Measurements from ENCODE around the gene MACROD2.

DNA sequence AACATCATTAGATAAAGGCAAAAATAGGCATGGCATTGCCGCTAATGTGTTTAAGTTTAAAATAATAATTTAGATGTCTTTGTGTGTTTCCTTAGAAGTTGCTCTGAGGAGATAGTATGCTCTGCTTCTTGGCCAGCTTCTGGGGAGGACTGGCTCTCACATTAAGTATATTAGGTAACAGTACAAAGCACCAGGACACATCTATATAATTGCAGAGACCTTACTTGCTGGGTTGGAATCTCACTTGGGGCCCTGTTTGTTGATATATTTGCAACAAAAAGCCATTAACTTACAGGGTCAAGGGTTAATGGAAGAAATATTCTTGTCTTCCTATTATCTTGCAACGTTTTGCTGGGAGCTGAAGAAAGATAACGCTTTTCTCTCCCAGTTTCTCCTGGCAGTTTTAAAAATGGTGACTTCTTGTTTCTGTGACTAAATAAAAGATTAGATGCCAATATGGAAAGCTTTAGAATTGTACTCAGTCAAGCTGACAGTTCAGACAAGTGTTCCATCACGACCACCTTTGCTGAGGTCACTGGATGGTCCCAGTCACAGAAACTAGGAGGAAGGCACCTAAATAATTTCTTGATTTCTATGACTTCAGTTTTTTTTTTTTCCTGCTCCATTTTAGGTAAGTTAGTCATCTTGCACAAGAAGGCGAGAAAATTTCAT is 804.4 kb downstream of the MACROD2 start:
- TF ChIP-seq CTCF (IDR thresholded peaks at IDR 0.05) (no peak), POLR2A (IDR thresholded peaks at IDR 0.05) (no peak)
